Hepatocyte (in vitro differentiated cells): ENCODE measurements around the gene CTBP2. TPM values are rescaled to one million over a fixed set of nuclear protein-coding genes. Genes with fewer than 3 reads are reported as not detected.

ENCODE experiments used
- DNase-seq: peaks from one replicate; pipeline ENCODE4 v3.0.0-alpha.2; 2016; ENCODE audit warnings: low spot score
- H2AFZ ChIP-seq: fragments of 200-600 bp; sonication (generic); 2 replicates; pipeline ENCODE4 v1.6.0; 2016; ENCODE audit warnings: antibody characterized with exemption, mild to moderate bottlenecking
- H3K27ac ChIP-seq: fragments of 200-600 bp; sonication (generic); 2 replicates; pipeline ENCODE4 v1.5.1; 2016; ENCODE audit warnings: mild to moderate bottlenecking
- H3K27me3 ChIP-seq: fragments of 200-600 bp; sonication (generic); 2 replicates; pipeline ENCODE4 v1.6.1; 2016
- H3K36me3 ChIP-seq: fragments of 200-600 bp; sonication (generic); replicated peaks from 2 replicates; pipeline ENCODE4 v1.5.1; 2016; ENCODE audit warnings: low read depth; ENCODE audit not compliant: insufficient read depth
- H3K4me1 ChIP-seq: fragments of 200-600 bp; sonication (generic); 2 replicates; pipeline ENCODE4 v1.5.1; 2016; ENCODE audit warnings: mild to moderate bottlenecking, moderate library complexity; ENCODE audit not compliant: insufficient read depth
- H3K4me2 ChIP-seq: fragments of 200-600 bp; sonication (generic); 2 replicates; pipeline ENCODE4 v1.6.0; 2016
- H3K4me3 ChIP-seq: fragments of 200-600 bp; sonication (generic); 2 replicates; pipeline ENCODE4 v1.5.1; 2016; ENCODE audit warnings: mild to moderate bottlenecking
- H3K79me2 ChIP-seq: fragments of 200-600 bp; sonication (generic); 2 replicates; pipeline ENCODE4 v1.6.0; 2017; ENCODE audit warnings: mild to moderate bottlenecking
- H3K9me2 ChIP-seq: fragments of 200-600 bp; sonication (generic); replicated peaks from 2 replicates; pipeline ENCODE4 v1.6.0; 2017; ENCODE audit warnings: mild to moderate bottlenecking; ENCODE audit not compliant: insufficient read depth
- H3K9me3 ChIP-seq: fragments of 200-600 bp; sonication (generic); 2 replicates; pipeline ENCODE4 v1.5.1; 2016; ENCODE audit warnings: low read depth, mild to moderate bottlenecking
- H4K20me1 ChIP-seq: fragments of 200-600 bp; sonication (generic); 2 replicates; pipeline ENCODE4 v1.6.0; 2016; ENCODE audit warnings: mild to moderate bottlenecking; ENCODE audit not compliant: insufficient read depth, poor library complexity, severe bottlenecking
- CTCF ChIP-seq: fragments of 200-600 bp; sonication (generic); IDR thresholded peaks from 2 replicates; pipeline ENCODE4 v1.5.1; 2016; ENCODE audit warnings: antibody characterized with exemption, mild to moderate bottlenecking; ENCODE audit not compliant: poor library complexity
- EZH2 ChIP-seq: fragments of 200-600 bp; sonication (generic); IDR thresholded peaks from 2 replicates; pipeline ENCODE4 v1.6.1; 2016; ENCODE audit warnings: antibody characterized with exemption, mild to moderate bottlenecking, borderline replicate concordance
- EZH2phosphoT487 ChIP-seq: fragments of 200-600 bp; sonication (generic); IDR thresholded peaks from one replicate; pipeline ENCODE4 v1.6.1; 2018; ENCODE audit warnings: antibody characterized with exemption, mild to moderate bottlenecking, low read depth, moderate library complexity; ENCODE audit not compliant: unreplicated experiment, severe bottlenecking
- WGBS: methylation state at CpG from one replicate; pipeline ENCODE4 v1.1.6; 2016; ENCODE audit warnings: low lambda C conversion rate; ENCODE audit errors: missing lambda C conversion rate; 5-methylcytosine and 5-hydroxymethylcytosine counted together
- polyA plus RNA-seq: library from polyadenylated mRNA; unstranded; fragments of >200 nt; fragmentation: Nextera tagmentation; extraction: Ambion mirVana; gene quantifications from 2 replicates; pipeline ENCODE4 v1.2.1, GENCODE V29; 2016
- total RNA-seq: library from RNA; depleted of rRNA; stranded (reverse); fragments of >200 nt; gene quantifications from 2 replicates; pipeline ENCODE4 v1.2.3, GENCODE V29; 2014

The CTBP2 gene
- total and polyA plus RNA-seq, 2 experiments from 2014 or later: 61.3 to 81.0 TPM

- TF ChIP-seq CTCF (no peak), EZH2phosphoT487 (no peak), EZH2 (no peak)
- Histone ChIP-seq H3K36me3 (no peaks in the 10 kb centered on the region), H3K27me3 (no peaks in the 10 kb centered on the region), H3K4me3 (no peak overlapping the region), H3K27ac (no peak overlapping the region), H3K9me3 (no peaks in the 10 kb centered on the region), H4K20me1 (peaks cover 90% of the 10 kb centered on the region), H3K9me2 (no peaks in the 10 kb centered on the region), H3K4me2 (no peak overlapping the region), H3K79me2 (peaks cover 100% of the 10 kb centered on the region), H3K4me1 (peaks cover 30% of the 10 kb centered on the region), H2AFZ (no peak overlapping the region)
- WGBS: 91% methylated on average over 13 of the region's 13 CpGs
- DNase-seq: no peak
These were observed 36.8 kb downstream of the CTBP2 start for GRCh38 chr10:125123476-125124114.

GRCh38 chr10:125122566-125122965 is 37.8 kb downstream of the CTBP2 start:
- 98% methylated on average over 8 of the region's 8 CpGs for WGBS
- no peaks in the 10 kb centered on the region for H3K27me3 ChIP-seq
- peaks cover 95% of the 10 kb centered on the region for H4K20me1 ChIP-seq
- no peak overlapping the region for H2AFZ ChIP-seq
- H3K27ac ChIP-seq: no peak overlapping the region
- no peak overlapping the region for H3K4me2 ChIP-seq
- no peaks in the 10 kb centered on the region for H3K9me2 ChIP-seq
- no peak for TF ChIP-seq EZH2phosphoT487
- no peak for TF ChIP-seq EZH2
- no peak for TF ChIP-seq CTCF
- no peaks in the 10 kb centered on the region for H3K9me3 ChIP-seq
- H3K4me3 ChIP-seq: no peak overlapping the region
- H3K79me2 ChIP-seq: peaks cover 100% of the 10 kb centered on the region
- H3K4me1 ChIP-seq: peaks cover 38% of the 10 kb centered on the region
- DNase-seq: no peak
- H3K36me3 ChIP-seq: no peaks in the 10 kb centered on the region

GRCh38 chr10:125121003-125121402 is 39.4 kb downstream of the CTBP2 start:
- Histone ChIP-seq H3K9me3 (no peaks in the 10 kb centered on the region), H3K4me3 (no peak overlapping the region), H3K4me2 (no peak overlapping the region), H4K20me1 (peaks cover 96% of the 10 kb centered on the region), H3K27me3 (no peaks in the 10 kb centered on the region), H3K27ac (peak overlapping the region; percentile 35), H3K79me2 (peaks cover 100% of the 10 kb centered on the region), H3K36me3 (no peaks in the 10 kb centered on the region), H2AFZ (no peak overlapping the region), H3K4me1 (peaks cover 42% of the 10 kb centered on the region), H3K9me2 (no peaks in the 10 kb centered on the region)
- TF ChIP-seq EZH2 (no peak), CTCF (no peak), EZH2phosphoT487 (no peak)
- no peak for DNase-seq
- over 99% methylated on average over 8 of the region's 8 CpGs for WGBS
